NCI-H345 (cell line): Measurements from ENCODE around the gene FHIP2A.
"Not testable (repeated sequence)": the region's sequence is repeated elsewhere in the genome, so short reads cannot be mapped to it uniquely, and the experiment has no call there.

Source experiments
- DNase-seq: peaks from one replicate; lab custom pipeline; 2025; lab: John Stamatoyannopoulos, UW

FHIP2A gene

DNA sequence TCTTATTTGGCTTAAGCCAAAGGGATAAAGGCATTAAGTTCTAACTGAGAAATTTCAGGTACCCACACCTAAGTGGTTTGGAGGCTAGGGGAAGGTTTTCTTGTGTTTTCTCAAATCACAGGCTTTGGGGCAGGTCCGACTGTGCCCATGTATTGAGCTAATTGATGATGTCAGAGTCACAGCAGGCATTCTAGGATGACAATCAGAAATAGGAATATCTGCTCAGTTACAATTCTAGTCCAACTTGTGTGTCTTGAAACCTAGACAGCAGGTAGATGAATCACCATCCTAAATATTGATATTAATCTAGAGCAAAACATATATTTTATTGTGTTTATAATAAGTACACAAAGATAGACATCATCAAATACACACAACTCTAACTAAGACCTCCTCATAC, 2.3 kb upstream of the FHIP2A start:
- no peak for DNase-seq

DNA sequence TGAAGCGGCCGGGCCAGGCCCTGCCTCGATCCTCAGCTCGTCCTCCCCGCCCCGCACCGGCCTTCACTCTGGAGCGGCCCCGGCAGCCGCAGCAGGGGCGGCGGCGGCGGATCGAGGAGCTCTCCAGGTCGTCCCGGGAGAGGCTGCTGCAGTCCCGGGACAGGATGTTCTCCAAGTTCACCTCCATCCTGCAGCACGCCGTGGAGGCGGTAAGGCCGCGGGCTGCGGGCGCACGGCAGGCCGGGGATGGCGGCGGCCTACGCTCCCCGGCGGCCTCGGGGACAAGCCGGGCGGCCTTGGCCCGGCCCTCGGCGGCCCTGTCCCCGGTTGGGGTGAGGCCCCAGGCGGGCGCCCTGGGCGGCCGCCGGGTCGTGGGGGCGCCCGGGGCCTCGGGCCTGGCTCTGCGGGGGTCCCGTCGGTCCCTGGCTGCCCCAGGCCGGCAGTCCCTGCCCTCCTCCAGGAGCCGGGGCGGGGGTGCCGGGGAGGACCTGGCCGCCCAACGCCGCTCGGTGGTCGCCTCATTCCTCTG, 399 bp downstream of the FHIP2A start:
- DNase-seq, result no peak

DNA sequence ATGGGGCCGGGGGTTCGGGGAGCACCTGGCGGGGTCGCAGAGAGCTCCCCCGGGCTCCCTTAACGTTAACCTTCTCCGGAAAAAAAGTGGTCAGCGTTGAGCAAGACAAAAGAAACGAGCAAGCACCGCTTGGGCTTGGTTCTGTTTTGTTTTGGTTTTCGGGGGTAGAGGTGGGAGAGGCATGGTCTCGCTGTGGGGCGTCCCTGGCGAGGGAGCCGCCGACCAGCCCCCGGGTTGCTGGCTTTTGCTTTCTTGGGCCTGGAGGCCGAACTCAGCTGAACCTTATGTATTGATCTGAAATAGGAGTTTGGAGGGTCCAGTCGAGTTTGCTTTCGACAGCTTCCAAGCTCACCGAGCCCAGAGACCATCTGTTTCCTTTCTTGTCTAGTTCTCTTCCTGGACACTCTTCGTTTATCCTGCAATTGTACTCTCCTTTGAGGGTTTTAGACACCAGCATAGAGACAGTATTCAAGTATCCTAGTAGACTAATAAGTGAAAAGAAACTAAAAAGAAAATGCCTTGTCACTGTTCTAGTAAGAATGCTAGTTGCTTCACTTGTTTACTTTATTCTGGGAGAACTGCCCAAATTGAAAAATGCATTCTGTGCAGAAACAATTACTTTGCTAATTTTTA, 980 bp downstream of the FHIP2A start:
- DNase-seq, result peak; percentile 16

DNA sequence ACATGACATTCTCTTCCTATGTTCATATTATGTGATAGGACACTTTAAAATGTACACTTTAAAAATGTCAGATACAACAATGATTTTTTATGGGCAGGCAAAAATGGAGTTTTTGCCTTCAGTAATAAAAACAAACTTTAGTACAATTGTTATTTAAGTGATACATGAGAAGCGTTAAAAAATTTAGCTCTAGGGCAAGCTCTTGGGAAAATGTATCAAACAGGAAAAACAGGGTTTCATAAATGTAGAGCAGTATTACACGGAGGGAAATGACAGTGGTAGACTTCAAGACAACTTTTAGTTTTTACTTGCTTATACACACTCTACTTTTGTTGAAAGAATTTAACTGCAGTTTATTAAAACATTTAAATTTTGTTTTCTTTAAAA, 1.5 kb downstream of the FHIP2A start:
- DNase-seq, result no peak

DNA sequence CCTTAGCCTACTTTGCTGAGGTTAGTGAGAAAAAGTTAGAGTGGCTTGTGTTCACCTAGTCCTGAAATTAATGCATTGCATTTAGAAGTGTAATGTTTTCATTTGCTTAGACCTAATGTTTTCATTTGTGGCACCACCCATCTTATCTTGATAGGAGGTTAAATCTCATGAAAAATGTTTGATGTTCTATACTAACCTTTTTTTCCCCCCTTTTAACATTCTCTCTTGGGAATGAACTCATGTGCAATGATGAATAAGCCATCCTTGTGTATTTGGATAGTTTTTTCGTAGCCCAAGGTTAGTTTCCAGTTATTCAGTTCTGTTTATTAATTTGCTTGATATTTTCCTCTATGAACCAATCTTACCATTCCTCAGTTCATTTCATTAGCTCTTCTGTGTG, 2.8 kb downstream of the FHIP2A start:
- DNase-seq, result no peak

DNA sequence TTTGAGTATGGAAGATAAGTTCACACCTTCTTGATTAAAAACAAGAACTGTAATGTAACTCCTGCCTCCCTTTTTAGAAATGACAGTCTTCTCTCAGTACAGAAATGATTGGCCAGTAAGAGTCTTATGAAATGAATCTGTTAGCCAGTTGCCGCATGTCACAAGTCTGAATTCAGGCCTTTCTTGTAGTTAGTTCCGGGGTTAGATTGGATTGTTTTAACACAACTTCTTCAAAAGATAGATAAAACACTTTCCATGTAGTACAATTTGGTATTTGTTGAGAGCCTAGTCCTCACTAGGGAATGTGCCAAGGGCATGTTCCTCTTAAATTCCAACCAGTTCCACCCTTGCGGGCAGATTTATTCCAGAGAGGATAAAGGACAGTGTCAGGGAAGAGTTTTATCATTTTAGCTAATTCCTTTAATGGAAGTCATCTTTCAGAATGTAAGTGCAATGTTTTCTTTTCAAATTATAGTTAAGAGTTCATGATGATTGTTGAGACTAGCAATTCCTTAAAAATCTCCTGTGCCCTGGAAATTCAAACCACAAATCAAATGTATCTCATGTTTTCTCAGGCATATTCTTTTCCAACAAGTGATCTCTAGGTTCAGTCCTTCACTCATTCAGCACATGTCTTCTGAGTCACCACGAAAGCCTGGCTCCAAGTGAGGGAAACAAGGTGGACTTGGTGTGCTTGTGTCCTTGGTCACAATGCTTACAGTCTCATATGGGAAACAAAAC, 4.1 kb downstream of the FHIP2A start:
- DNase-seq, result no peak

DNA sequence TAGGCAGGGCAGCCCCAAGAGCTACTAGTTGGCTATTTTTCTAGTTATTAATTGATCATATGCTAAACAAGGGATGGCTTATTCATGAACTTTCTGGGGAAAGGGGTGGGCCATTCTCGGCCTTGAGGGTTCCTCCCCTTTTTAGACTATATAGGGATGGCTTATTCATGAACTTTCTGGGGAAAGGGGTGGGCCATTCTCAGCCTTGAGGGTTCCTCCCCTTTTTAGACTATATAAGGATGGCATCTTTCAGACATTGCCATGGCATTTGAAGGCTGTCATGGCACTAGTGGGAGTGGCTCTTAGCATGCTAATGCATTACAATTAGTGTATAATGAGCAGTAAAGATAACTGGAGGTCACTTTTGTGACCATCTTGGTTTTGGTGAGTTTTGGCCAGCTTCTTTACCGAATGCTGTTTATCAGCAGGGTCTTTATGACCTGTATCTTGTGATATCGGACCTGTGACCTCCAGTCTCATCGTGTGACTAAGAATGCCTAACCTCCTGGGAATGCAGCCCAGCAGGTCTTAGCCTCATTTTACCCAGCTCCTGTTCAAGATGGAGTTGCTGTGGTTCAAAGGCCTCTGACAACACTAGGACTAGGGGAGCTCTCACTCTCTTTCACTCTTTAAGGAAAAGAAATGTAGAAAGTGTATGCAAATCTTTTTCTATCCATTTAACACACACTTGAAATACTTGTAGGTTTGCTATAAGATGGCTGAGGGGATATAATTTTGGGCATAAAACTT, 7.8 kb downstream of the FHIP2A start:
- no peak for DNase-seq

DNA sequence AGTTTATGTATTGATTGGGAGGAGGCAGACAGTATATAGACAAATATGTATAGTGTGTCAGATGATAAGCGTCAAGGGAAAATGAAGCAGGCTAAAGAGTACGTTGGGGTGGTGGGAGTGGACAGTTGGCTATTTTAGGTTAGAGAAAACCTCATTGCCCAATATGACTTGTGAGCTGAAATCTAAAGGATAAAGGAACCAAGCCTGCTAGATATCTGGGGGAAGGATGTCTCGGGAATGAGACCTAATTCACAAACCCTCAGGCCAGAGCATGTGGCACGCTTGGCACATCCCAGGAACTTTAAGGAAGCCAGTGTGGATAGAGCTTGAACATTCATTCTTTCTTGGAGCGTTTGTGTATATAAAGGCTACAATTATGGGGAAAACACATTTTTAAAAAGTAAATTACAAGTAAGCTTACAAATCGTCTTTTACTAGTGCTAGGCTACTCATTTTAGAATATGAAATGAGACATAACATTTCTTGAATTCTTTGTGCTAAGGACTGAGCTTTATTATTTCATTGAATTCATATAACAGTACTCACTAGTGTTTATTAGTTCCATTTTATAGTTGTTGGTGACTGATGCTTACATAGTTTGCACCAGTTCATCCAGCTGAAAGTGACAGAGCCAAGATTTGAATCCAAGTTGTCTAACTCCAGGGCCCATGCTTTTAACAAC, 9.7 kb downstream of the FHIP2A start:
- no peak for DNase-seq

DNA sequence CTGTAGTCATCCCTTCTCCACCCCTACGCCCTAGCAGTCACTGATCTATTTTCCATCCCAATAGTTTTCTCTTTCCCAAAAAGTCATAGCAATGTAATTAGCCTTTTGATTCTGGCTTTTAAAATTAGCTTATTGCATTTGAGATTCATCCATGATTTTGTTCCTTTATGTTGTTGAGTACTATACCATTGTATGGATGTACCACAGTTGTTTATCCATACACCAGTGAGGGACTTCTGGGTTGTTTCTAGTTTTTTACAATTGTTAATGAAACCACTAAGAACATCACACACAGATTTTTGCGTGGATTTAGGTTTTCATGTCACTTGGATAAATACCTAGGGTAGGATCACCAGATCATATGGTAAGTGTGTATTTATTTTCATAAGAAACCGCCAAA, 16.1 kb downstream of the FHIP2A start:
- no peak for DNase-seq

DNA sequence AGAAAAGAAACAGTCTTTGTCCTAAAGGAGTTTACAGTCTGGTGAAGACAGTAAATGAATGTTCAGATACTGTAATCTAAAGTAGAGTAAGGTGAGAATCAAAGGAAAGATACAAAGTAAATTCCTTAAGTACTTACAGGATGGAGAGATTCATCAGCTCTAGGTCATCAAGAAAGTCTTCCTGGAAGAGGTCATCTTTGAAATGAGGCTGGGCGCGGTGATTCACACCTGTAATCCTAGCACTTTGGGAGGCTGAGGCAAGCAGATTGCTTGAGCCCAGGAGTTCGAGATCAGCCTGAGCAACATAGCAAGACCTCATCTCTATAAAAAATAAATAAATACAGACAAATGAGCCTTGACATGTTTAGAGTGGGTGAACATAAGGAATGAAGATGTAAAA, 18.3 kb downstream of the FHIP2A start:
- no peak for DNase-seq

DNA sequence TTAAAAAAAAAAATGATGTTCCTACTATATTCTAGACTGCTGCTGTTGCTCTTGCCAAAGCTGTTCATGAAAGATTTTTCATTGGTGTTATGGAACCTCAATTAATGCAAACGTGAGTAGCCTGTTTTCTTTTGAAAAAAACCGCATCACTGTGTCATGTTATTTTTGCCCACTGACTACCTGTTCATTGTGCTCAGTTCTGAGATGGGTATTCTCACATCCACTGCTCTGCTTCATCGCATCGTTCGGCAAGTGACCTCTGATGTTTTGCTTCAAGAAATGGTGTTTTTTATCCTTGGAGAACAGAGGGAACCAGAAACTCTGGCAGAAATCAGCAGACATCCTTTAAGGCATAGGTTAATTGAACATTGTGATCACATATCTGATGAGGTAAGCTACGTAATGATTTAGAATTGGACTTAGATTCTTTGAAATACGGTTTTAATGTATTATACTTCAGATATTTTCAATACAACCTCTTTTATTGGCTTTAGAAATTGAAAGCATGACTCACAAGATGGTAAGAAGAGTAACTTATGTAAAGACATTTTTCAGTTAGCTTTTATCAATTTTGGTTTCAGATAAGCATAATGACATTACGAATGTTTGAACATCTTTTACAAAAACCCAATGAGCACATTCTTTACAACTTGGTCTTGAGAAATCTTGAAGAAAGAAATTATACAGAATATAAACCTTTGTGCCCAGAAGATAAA, 24.6 kb downstream of the FHIP2A start:
- DNase-seq, result no peak

DNA sequence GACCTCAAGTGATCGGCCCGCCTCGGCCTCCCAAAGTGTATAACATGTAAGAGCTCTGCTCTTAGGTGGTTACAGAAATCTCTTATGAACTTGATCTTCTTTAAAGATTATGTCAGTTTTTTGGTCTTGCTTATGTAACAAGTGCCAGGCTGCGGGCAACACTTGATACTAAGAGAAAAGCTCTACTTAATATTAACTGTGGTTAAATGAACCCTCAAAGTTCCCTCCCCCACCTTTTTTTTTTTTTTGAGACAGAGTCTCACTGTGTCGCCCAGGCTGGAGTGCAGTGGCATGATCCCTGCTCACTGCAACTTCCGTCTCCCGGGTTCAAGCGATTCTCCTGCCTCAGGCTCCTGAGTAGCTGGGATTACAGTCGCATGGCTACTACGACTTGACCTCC, 25.9 kb downstream of the FHIP2A start:
- DNase-seq, result not testable (repeated sequence)

DNA sequence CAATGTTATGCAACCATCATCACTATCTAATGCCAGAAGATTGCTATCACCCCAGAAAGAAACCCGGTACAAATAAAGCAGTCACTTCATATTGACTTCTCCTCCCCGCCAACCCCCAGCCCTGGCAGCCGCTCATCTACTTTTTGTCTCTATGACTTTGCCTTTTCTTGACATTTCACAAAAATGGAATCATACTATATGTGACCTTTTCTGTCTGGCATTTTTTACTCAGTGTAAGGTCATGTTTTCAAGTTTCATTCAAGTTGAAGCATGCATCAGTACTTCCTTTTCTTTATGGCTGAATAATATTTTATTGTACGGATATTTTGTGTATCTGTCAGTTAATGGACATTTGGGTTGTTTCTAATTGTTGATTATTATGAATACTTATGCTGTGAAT, 28.1 kb downstream of the FHIP2A start:
- no peak for DNase-seq

DNA sequence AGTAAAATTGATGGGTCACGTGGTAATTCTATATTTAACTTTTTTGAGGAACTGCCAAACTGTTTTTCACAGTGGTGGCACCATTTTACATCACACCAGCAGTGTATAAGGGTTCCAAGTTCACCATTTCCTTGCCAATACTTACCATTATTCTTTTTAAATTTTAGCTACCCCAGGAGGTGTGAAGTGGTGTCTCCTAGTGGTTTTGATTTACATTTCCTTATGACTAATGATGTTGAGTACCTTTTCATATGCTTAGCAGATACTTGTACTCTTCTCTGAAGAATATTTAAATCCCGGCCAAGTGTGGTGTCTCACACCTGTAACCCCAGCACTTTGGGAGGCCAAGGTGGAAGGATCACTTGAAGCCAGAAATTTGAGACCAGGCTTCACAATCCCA, 28.5 kb downstream of the FHIP2A start:
- DNase-seq, result no peak

DNA sequence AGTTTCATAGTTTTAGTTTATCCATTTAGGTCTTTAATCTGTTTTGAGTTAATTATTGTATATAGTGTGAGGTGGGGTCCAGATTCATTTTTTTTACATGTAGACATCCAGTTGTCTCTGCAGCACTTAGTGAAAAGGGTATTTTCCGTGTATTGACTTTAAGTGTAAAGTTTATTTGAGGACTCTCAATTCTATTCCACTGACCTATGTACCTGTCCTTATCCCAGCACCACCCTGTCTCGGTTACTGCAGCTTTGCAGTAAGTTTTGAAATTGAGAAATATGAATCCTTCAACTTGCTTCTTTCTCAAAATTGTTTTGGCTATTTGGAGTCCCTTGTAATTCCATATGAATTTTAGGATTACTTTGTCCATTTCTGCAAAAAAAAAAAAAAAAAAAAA, 29.8 kb downstream of the FHIP2A start:
- DNase-seq, result no peak

DNA sequence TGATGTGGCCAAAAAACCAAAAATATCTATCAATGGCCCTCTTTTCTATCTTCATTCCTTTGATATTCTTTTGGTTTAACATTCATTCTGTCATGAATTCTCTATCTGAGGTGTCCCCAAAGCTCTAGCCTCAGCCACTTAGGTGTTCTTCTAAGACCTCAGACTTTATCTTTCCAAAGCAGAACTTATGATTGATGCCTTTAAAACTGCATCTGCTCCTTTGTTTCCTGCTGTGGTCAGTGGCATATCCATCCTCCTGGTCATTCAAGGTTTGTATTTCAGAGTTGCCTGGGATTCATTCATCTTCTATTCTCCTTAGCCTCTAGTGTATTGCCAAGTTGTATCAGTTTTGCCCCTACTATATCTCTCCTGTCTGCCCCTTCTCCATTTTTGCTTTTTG, 30.6 kb downstream of the FHIP2A start:
- no peak for DNase-seq

DNA sequence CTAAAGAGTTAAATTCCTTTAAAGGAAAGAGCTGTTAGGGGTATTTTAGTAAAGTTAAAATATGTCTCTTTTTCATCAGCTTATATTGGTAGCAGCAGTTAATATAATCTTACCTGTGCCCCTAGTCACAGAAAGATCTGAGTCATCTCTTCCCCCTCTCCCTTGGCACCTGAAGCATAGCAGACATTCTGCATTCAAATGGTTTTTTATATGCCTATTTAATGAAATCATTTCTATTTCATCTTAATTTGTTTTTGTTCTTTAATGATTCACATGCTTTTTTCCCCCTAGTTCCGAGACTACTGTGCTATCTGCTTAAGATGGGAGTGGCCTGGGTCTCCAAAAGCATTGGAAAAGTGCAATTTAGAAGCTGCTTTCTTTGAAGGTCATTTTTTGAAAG, 33.3 kb downstream of the FHIP2A start:
- no peak for DNase-seq

DNA sequence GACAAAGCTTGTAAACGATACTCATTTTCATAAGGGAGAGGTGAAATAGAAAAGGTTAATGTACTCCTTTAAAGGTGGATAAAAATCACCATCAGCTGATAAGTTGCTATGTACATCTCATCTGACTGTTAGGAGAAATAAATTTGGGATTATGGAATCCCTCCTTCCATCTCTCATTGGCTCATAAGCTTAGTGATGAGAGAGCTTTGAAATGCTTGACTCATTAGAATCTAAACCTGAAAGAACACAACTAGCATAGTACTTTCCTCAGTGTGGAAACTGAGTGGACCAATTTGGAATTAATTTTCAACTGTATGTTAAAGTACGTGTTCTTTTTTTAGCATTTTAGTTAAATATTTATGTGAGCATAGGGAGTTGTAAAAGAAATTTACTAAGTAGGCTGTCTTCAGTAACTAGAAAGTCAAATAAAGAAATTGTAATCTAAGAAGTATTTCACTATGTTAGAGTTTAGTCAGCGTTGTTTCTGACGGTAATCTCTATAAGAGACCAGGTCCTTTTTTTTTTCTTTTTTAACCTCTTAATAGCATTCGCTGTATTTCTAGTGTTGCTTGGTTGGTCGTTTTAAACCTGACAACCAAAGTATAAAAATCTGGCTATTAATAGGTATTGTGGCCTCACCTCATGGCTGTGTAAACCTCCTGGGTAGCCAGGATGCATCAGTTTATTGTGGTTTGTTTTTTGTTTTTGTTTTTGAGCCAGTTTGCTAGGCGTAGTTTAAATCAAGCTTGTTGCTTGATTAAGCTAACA, 34.4 kb downstream of the FHIP2A start:
- no peak for DNase-seq

DNA sequence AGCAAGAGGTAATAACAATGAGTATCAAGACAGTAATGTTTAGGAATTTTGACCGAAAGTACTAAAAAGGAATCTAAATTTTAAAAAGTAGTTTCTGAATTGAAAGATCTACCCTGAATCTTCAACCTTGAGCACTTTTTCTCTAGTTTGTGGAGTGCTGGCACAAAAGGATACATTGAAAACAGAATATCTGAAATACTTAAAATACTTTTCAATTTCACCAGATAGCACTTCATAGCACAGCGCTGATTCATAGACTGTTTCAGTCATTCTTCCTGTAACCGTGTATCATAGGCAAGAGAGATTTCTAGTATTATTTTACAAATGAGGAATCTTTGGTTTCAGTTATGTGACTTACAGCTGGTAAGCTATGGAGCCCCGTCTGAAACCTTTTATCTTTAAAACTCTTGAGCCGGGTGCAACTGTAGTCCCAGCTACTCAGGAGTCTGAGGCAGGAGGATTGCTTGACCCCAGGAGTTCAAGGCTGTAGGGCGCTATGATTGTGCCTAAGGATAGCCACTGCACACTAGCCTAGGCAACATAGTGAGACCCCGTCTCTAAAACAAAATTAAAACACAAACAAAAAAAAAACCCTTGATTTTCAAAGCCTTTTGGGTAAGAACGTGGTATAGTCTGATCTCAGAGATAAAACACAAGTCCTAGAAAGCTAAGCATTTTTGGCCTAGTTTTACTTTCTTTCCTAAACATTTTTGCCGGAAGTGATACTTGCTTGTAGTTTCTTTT, 35.1 kb downstream of the FHIP2A start:
- DNase-seq, result no peak

DNA sequence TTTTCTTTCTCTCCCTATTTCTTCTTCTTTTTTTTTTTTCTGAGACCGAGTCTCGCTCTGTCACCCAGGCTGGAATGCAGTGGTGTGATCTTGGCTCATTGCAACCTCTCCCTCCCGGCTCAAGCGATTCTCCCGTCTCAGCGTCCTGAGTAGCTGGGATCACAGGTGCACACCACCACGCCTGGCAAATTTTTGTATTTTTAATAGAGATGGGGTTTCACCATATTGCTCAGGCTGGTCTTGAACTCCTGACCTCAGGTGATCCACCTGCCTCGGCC, 35.6 kb downstream of the FHIP2A start:
- not testable (repeated sequence) for DNase-seq
